Activated B cell treated with CpG ODN at 0.5 μM for 24 hours (primary cell): ENCODE data around the gene BATF3. TPM values are rescaled to one million over a fixed set of nuclear protein-coding genes. Genes with fewer than 3 reads are reported as not detected.

ENCODE experiments used
- ATAC-seq: fragments of 200-7000 bp; cut with Tn5 transposase; one replicate; pipeline ENCODE4 v1.10.0; 2021; ENCODE audit warnings: low read depth, mild to moderate bottlenecking, moderate library complexity
- CTCF ChIA-PET: fragments of 350-600 bp; sonication (Branson Sonifier 250); formaldehyde crosslinking; loops from one replicate; lab custom pipeline; 2021; ENCODE audit warnings: antibody characterized with exemption; lab: Charles Lee
- POLR2A ChIA-PET: fragments of 350-600 bp; sonication (Branson Sonifier 250); formaldehyde crosslinking; loops from one replicate; lab custom pipeline; 2021; ENCODE audit warnings: antibody characterized with exemption; lab: Charles Lee
- DNase-seq: peaks from one replicate; pipeline ENCODE4 v3.0.0; 2022
- H3K27ac Mint-ChIP-seq: one replicate; pipeline ENCODE4 v1.8.0; 2020; ENCODE audit warnings: mixed read lengths
- H3K27me3 Mint-ChIP-seq: one replicate; pipeline ENCODE4 v1.8.0; 2021; ENCODE audit warnings: mixed read lengths
- H3K36me3 Mint-ChIP-seq: one replicate; pipeline ENCODE4 v1.8.0; 2021; ENCODE audit warnings: low read depth, mixed read lengths
- H3K4me1 Mint-ChIP-seq: one replicate; pipeline ENCODE4 v1.8.0; 2021; ENCODE audit warnings: mixed read lengths
- H3K4me3 Mint-ChIP-seq: one replicate; pipeline ENCODE4 v1.8.0; 2020; ENCODE audit warnings: mild to moderate bottlenecking, mixed read lengths
- H3K9me3 Mint-ChIP-seq: one replicate; pipeline ENCODE4 v1.8.0; 2020; ENCODE audit warnings: mixed read lengths
- intact Hi-C: fragments of 100-400 bp; cut with micrococcal nuclease; formaldehyde crosslinking; loops from one replicate; pipeline ENCODE4 v1.15.1; 2024
- total RNA-seq: library from RNA; stranded (reverse); gene quantifications from 2 replicates; pipeline ENCODE4 v1.2.3, GENCODE V29; 2022
- TF ChIP-seq, protein P1 (sequence below): fragments of 200-600 bp; IDR thresholded peaks from one replicate; pipeline ENCODE4 v1.8.0; 2022; ENCODE audit warnings: antibody characterized with exemption, mild to moderate bottlenecking

The BATF3 gene
- total RNA-seq, 1 donor from 2014 or later: 23.5 TPM

DNA sequence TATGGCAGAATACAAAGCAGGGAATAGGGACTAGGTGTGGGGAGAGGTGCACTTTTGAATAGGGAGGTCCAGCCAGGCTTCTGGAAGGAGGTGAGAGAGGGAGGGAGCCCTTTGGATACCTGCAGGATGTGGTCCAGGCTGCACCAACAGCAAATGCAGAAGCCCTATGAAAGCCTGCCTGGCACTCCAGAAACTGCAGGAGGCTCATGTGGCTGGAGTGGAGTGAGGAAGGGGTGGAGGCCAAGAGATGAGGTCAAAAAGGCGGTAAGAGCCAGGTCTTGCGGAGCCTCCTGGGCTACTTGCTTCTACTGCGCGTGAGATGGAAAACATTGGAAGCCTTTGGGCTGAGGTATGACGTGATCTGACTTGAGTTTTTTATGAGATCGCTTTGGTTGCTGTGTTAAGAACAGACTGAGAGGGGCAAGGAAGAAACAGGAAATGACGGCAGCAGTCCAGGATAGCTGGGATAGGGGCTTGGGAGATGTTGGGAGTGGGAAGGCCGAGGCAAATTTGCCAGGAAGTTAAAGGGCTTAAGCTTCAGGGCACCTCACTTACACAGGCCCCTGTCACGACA, 4.4 kb upstream of the BATF3 start:
- ATAC-seq (no peak), DNase-seq (no peak)
- Mint-ChIP-seq H3K4me3 (no peak overlapping the region), H3K27me3 (no peaks in the 10 kb centered on the region), H3K9me3 (no peaks in the 10 kb centered on the region), H3K27ac (no peak overlapping the region), H3K36me3 (no peaks in the 10 kb centered on the region), H3K4me1 (peaks cover 20% of the 10 kb centered on the region)
- TF ChIP-seq, protein P1, sequence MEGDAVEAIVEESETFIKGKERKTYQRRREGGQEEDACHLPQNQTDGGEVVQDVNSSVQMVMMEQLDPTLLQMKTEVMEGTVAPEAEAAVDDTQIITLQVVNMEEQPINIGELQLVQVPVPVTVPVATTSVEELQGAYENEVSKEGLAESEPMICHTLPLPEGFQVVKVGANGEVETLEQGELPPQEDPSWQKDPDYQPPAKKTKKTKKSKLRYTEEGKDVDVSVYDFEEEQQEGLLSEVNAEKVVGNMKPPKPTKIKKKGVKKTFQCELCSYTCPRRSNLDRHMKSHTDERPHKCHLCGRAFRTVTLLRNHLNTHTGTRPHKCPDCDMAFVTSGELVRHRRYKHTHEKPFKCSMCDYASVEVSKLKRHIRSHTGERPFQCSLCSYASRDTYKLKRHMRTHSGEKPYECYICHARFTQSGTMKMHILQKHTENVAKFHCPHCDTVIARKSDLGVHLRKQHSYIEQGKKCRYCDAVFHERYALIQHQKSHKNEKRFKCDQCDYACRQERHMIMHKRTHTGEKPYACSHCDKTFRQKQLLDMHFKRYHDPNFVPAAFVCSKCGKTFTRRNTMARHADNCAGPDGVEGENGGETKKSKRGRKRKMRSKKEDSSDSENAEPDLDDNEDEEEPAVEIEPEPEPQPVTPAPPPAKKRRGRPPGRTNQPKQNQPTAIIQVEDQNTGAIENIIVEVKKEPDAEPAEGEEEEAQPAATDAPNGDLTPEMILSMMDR: no peak
- intact Hi-C loops: no loop called here
- ChIA-PET CTCF (interaction anchor here (0.8 kb wide), 1 partner anchor 39 kb away, joined by 4 read pairs; no protein-coding TSS in a partner anchor), POLR2A (no interaction called here)

DNA sequence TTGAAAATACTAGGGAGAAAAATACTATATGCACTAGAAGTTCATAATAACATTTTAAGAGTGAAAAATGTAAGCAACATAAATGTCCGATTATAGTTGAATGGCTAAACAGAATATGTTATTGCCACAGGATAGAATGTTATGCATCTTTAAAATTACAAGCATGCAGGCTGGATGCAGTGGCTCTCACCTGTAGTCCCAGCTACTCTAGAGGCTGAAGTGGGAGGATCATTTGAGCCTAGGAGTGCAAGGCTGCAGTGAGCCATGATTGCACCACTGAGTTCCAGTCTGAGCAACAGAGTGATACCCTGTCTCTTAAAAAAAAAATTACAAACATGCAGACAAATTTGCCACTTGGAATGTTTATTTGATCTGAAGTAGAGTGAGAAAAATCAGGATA, 3.0 kb upstream of the BATF3 start:
- intact Hi-C loops: no loop called here
- POLR2A ChIA-PET: no interaction called here
- peak overlapping the region; percentile 30 for H3K27ac Mint-ChIP-seq
- TF ChIP-seq, protein P1: no peak
- CTCF ChIA-PET: no interaction called here
- no peak overlapping the region for H3K4me3 Mint-ChIP-seq
- H3K9me3 Mint-ChIP-seq: no peaks in the 10 kb centered on the region
- H3K36me3 Mint-ChIP-seq: no peaks in the 10 kb centered on the region
- DNase-seq (no peak), ATAC-seq (no peak)
- no peaks in the 10 kb centered on the region for H3K27me3 Mint-ChIP-seq
- H3K4me1 Mint-ChIP-seq: peaks cover 33% of the 10 kb centered on the region

DNA sequence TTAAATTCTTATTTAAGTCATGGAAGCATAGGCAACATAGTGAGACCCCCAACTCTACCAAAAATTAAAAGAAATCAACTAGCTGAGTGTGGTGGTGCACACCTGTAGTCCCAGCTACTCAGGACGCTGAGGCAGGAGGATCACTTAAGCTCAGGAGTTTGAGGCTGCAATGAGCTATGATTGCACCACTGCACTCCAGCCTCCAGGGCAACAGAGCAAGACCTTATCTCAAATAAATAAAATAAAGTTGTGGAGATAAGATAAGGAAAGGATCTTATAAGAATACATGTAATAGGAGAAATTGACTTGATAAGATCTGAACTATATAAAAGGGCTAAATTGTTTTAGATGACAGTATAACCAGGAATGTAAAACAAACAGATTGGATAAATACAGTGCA, 2.3 kb upstream of the BATF3 start:
- H3K4me1 Mint-ChIP-seq: peaks cover 40% of the 10 kb centered on the region
- ChIA-PET POLR2A (interaction anchor here (1.2 to 2.2 kb wide), 10 partner anchors 22 to 225 kb away, joined by 3 to 19 read pairs (median 6); partner anchors contain the start of genes ATF3, NSL1 and TATDN3), CTCF (interaction anchor here (1.1 to 2.0 kb wide), 8 partner anchors 37 to 293 kb away, joined by 3 to 15 read pairs (median 4); no protein-coding TSS in a partner anchor)
- no peaks in the 10 kb centered on the region for H3K27me3 Mint-ChIP-seq
- intact Hi-C loops: loop anchor here (1.0 kb wide), 5 partner anchors 24 to 417 kb away; partner anchors contain the start of genes ATF3, NSL1, PPP2R5A and TATDN3
- TF ChIP-seq, protein P1: no peak
- ATAC-seq (no peak), DNase-seq (no peak)
- H3K36me3 Mint-ChIP-seq: no peaks in the 10 kb centered on the region
- peak overlapping the region; percentile 88 for H3K4me3 Mint-ChIP-seq
- H3K9me3 Mint-ChIP-seq: no peaks in the 10 kb centered on the region
- H3K27ac Mint-ChIP-seq: peak overlapping the region; percentile 86

DNA sequence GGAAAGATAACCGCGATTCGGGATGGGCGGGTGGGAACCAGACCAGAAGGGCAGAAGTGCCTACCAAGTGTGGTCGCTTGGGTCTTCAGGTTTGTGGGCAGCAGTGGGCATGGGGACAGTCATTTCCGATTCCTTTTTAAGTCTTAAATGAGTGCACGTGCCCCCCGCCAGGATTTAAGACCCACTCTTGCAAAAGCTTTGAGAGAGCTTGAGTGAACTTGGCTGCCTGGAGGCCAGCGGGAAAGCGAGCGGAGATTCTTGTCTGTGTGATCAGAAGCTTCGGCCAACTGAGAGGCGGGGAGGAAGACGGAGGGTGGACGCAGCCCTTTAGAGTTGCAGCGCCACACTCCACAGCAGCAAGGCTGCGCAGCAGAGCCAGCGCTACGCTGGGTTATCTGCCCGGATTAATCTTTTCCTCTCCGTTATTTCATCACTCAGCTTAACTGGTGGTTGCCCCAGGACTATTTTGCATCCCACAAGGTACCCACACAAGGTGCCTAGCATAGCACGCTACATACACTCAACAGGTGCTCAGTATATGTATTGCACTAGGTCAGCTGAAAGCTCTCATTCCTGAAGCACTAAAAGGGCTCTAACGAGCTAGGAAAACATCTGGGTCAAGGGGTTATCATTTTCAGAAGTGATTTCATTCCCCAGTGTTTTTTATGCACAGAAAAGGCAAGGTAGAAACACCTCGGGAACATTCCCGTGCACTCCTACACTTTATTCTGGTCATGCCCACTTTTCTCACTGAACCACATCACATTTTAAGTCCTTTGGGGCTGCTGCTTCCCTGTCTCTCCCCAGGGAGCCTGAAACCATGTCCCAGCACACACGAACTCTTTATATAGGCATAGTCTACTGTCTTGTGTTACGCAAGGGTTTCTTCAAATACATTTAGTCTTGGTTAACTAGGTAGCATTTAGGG, 1.5 kb upstream of the BATF3 start:
- Mint-ChIP-seq H3K27me3 (peaks cover 3% of the 10 kb centered on the region), H3K4me3 (peak overlapping the region; percentile 88), H3K4me1 (peaks cover 43% of the 10 kb centered on the region)

More for the DNA sequence above, 1.5 kb upstream of the BATF3 start:
- Mint-ChIP-seq H3K9me3 (no peaks in the 10 kb centered on the region), H3K36me3 (no peaks in the 10 kb centered on the region), H3K27ac (peak overlapping the region; percentile 86)
- TF ChIP-seq, protein P1: no peak
- CTCF ChIA-PET: interaction anchor here (0.8 to 2.0 kb wide), 9 partner anchors 34 to 294 kb away, joined by 3 to 15 read pairs (median 4); no protein-coding TSS in a partner anchor
- DNase-seq (peak; percentile 43), ATAC-seq (peak; percentile 51)
- intact Hi-C loops: loop anchor here (1.0 kb wide), 5 partner anchors 23 to 416 kb away; partner anchors contain the start of genes ATF3, NSL1, PPP2R5A and TATDN3
- POLR2A ChIA-PET: interaction anchor here (0.5 to 2.2 kb wide), 22 partner anchors 10 to 767 kb away, joined by 3 to 19 read pairs (median 5); partner anchors contain the start of genes ATF3, FLVCR1, NSL1 and TATDN3
